Neuronal stem cell (in vitro differentiated cells): ENCODE data around the gene CLDN3.

Experiments
- DNase-seq: peaks from one replicate; pipeline ENCODE4 v3.0.0-alpha.2; 2013; ENCODE audit warnings: low spot score
- H2AFZ ChIP-seq: one replicate; pipeline ENCODE4 v1.6.1; 2013; ENCODE audit warnings: mild to moderate bottlenecking, low read length, inconsistent platforms
- H2AK5ac ChIP-seq: 2 replicates; pipeline ENCODE4 v1.6.1; 2013; ENCODE audit warnings: low read depth, mild to moderate bottlenecking, inconsistent platforms, low read length, moderate library complexity, mixed read lengths
- H2BK120ac ChIP-seq: 2 replicates; pipeline ENCODE4 v1.6.1; 2013; ENCODE audit warnings: low read depth, mild to moderate bottlenecking, inconsistent platforms, low read length, moderate library complexity, mixed read lengths
- H2BK12ac ChIP-seq: one replicate; pipeline ENCODE4 v1.6.1; 2013; ENCODE audit warnings: low read length, inconsistent platforms
- H2BK15ac ChIP-seq: 2 replicates; pipeline ENCODE4 v1.6.1; 2013; ENCODE audit warnings: mild to moderate bottlenecking, low read length, inconsistent platforms, mixed read lengths
- H2BK5ac ChIP-seq: one replicate; pipeline ENCODE4 v1.6.1; 2013; ENCODE audit warnings: inconsistent platforms, mild to moderate bottlenecking, low read length, moderate library complexity
- H3K14ac ChIP-seq: one replicate; pipeline ENCODE4 v1.6.1; 2013; ENCODE audit warnings: low read length, inconsistent platforms
- H3K18ac ChIP-seq: 2 replicates; pipeline ENCODE4 v1.6.1; 2013; ENCODE audit warnings: low read length, inconsistent platforms
- H3K23ac ChIP-seq: 2 replicates; pipeline ENCODE4 v1.6.1; 2013; ENCODE audit warnings: low read depth, mild to moderate bottlenecking, mixed read lengths, low read length, inconsistent platforms; ENCODE audit not compliant: poor library complexity
- H3K27ac ChIP-seq: replicated peaks from 3 replicates; pipeline ENCODE4 v1.5.1; 2013; ENCODE audit warnings: low read length, inconsistent platforms
- H3K27me3 ChIP-seq, 3 experiments: 2 replicates each; pipeline ENCODE4 v1.6.1; 2013; ENCODE audit warnings: low read length in 3 of 3, mild to moderate bottlenecking in 2 of 3, inconsistent platforms in 1 of 3, low read depth in 1 of 3, mixed read lengths in 1 of 3, moderate library complexity in 1 of 3; ENCODE audit not compliant: control insufficient read depth in 3 of 3, insufficient read depth in 3 of 3
- H3K36me3 ChIP-seq, 2 donors: replicated peaks in 1 of 2; 2 replicates each; pipeline ENCODE4 v1.6.1; 2013; ENCODE audit warnings: low read length in 2 of 2; ENCODE audit not compliant: control insufficient read depth in 2 of 2, insufficient read depth in 2 of 2
- H3K4ac ChIP-seq: 2 replicates; pipeline ENCODE4 v1.6.1; 2013; ENCODE audit warnings: inconsistent platforms, mild to moderate bottlenecking, low read length, moderate library complexity
- H3K4me1 ChIP-seq, 2 donors: 1 replicate in 1 of 2; 2 replicates in 1 of 2; pipeline ENCODE4 v1.6.1; 2013; ENCODE audit warnings: low read length in 2 of 2, low read depth in 1 of 2; ENCODE audit not compliant: control insufficient read depth in 2 of 2, insufficient read depth in 1 of 2
- H3K4me2 ChIP-seq: one replicate; pipeline ENCODE4 v1.6.1; 2013; ENCODE audit warnings: mild to moderate bottlenecking, low read length, inconsistent platforms; ENCODE audit not compliant: insufficient read depth, poor library complexity, severe bottlenecking
- H3K4me3 ChIP-seq, 2 donors: 2 replicates each; pipeline ENCODE4 v1.5.1; 2013; ENCODE audit warnings: low read length in 2 of 2, mild to moderate bottlenecking in 2 of 2, inconsistent platforms in 1 of 2, moderate library complexity in 1 of 2
- H3K79me1 ChIP-seq: one replicate; pipeline ENCODE4 v1.6.1; 2013; ENCODE audit warnings: low read depth, mild to moderate bottlenecking, inconsistent platforms, low read length, moderate library complexity
- H3K9ac ChIP-seq: one replicate; pipeline ENCODE4 v1.6.1; 2013; ENCODE audit warnings: mild to moderate bottlenecking, low read depth, low read length, inconsistent platforms; ENCODE audit not compliant: poor library complexity
- H3K9me3 ChIP-seq, 2 donors: replicated peaks in 1 of 2; 2 replicates each; pipeline versions ENCODE3 to v1.6.1; 2013; ENCODE audit warnings: low read length in 2 of 2, mild to moderate bottlenecking in 2 of 2, inconsistent platforms in 1 of 2, low read depth in 1 of 2, mixed read lengths in 1 of 2, moderate library complexity in 1 of 2; ENCODE audit not compliant: control insufficient read depth in 2 of 2, insufficient read depth in 1 of 2
- H4K8ac ChIP-seq: one replicate; pipeline ENCODE4 v1.6.1; 2013; ENCODE audit warnings: low read depth, mild to moderate bottlenecking, inconsistent platforms, low read length, moderate library complexity
- H4K91ac ChIP-seq: one replicate; pipeline ENCODE4 v1.6.1; 2013; ENCODE audit warnings: low read length, low read depth, mild to moderate bottlenecking, inconsistent platforms; ENCODE audit not compliant: poor library complexity
- WGBS, 2 donors: extraction: QIAGEN DNeasy Blood & Tissue Kit; methylation state at CpG; one replicate each; pipeline ENCODE4 v1.1.7; 2013; ENCODE audit warnings: missing lambda C conversion rate in 2 of 2, mixed read lengths in 1 of 2; ENCODE audit not compliant: insufficient read length in 2 of 2, insufficient replicate concordance in 1 of 2; ENCODE audit errors: extremely low coverage in 2 of 2; 5-methylcytosine and 5-hydroxymethylcytosine counted together

CLDN3 gene

GRCh38 chr7:73773700-73774517 is 3.8 kb upstream of the CLDN3 start:
- H2BK120ac ChIP-seq, result no peak overlapping the region
- WGBS, 2 donors, result no CpG with 5 or more reads among the region's 6 CpGs
- no peak overlapping the region for H3K9ac ChIP-seq
- H3K18ac ChIP-seq, result peak overlapping the region; percentile 76
- no peak for DNase-seq
- no peak overlapping the region for H2BK12ac ChIP-seq
- H3K4me1 ChIP-seq, result peaks cover 0 to 9% of the 10 kb centered on the region in 2 donors
- peaks cover 0 to 31% (median 15%) of the 10 kb centered on the region in 3 experiments for H3K27me3 ChIP-seq
- peaks cover 0 to 3% of the 10 kb centered on the region in 2 donors for H3K9me3 ChIP-seq
- no peak overlapping the region for H3K23ac ChIP-seq
- H3K27ac ChIP-seq, result no peak overlapping the region
- H3K14ac ChIP-seq, result no peak overlapping the region
- no peak overlapping the region for H3K4me2 ChIP-seq
- H2BK5ac ChIP-seq, result no peak overlapping the region
- no peak overlapping the region for H4K91ac ChIP-seq
- no peaks in the 10 kb centered on the region for H3K36me3 ChIP-seq
- no peak overlapping the region for H3K4ac ChIP-seq
- H2AK5ac ChIP-seq, result peak overlapping the region; percentile 92
- H2AFZ ChIP-seq, result no peak overlapping the region
- no peak overlapping the region for H4K8ac ChIP-seq
- H3K79me1 ChIP-seq, result no peaks in the 10 kb centered on the region
- H2BK15ac ChIP-seq, result no peak overlapping the region
- no peak overlapping the region for H3K4me3 ChIP-seq

GRCh38 chr7:73770860-73771670 is 995 bp upstream of the CLDN3 start:
- Histone ChIP-seq H2BK12ac (peak overlapping the region; percentile 18), H3K27me3 (peaks cover 0 to 45% (median 15%) of the 10 kb centered on the region in 3 experiments), H3K23ac (no peak overlapping the region), H3K27ac (peak overlapping the region; percentile 54), H3K4ac (no peak overlapping the region), H3K4me1 (peaks cover 0 to 9% of the 10 kb centered on the region in 2 donors), H3K18ac (peak overlapping the region; percentile 89), H2BK15ac (peak overlapping the region; percentile 79), H4K8ac (no peak overlapping the region), H3K4me3 (peak overlapping the region in 1 of 2 donors; percentile 75), H4K91ac (no peak overlapping the region), H2BK120ac (no peak overlapping the region), H3K9ac (no peak overlapping the region), H2BK5ac (no peak overlapping the region), H2AFZ (peak overlapping the region; percentile 85), H3K9me3 (peaks cover 0 to 3% of the 10 kb centered on the region in 2 donors), H3K79me1 (no peaks in the 10 kb centered on the region), H3K14ac (peak overlapping the region; percentile 31), H2AK5ac (no peak overlapping the region), H3K4me2 (peak overlapping the region; percentile 89), H3K36me3 (no peaks in the 10 kb centered on the region)
- no peak for DNase-seq
- no CpG with 5 or more reads among the region's 17 CpGs for WGBS, 2 donors

GRCh38 chr7:73769481-73770001 is 529 bp downstream of the CLDN3 start:
- no peak for DNase-seq
- Histone ChIP-seq H3K9me3 (peaks cover 0 to 3% of the 10 kb centered on the region in 2 donors), H4K91ac (peak overlapping the region; percentile 97), H3K36me3 (no peaks in the 10 kb centered on the region), H2AK5ac (peak overlapping the region; percentile 99), H2AFZ (peak overlapping the region; percentile 85), H4K8ac (peak overlapping the region; percentile 52), H3K9ac (peak overlapping the region; percentile 91), H3K14ac (peak overlapping the region; percentile 100), H2BK5ac (peak overlapping the region; percentile 75), H3K4ac (peak overlapping the region; percentile 76), H2BK120ac (no peak overlapping the region), H3K79me1 (no peaks in the 10 kb centered on the region), H3K4me1 (peaks cover 0 to 9% of the 10 kb centered on the region in 2 donors), H3K27me3 (peaks cover 0 to 45% (median 15%) of the 10 kb centered on the region in 3 experiments), H3K27ac (no peak overlapping the region), H2BK12ac (peak overlapping the region; percentile 47), H3K23ac (peak overlapping the region; percentile 99), H3K4me3 (peak overlapping the region in 1 of 2 donors; percentile 75), H3K4me2 (peak overlapping the region; percentile 89), H2BK15ac (peak overlapping the region; percentile 96), H3K18ac (peak overlapping the region; percentile 99)
- WGBS, 2 donors, result no CpG with 5 or more reads among the region's 49 CpGs
